IMR-90 (cell line): ENCODE measurements around the gene ZFP36. TPM values are rescaled to one million over a fixed set of nuclear protein-coding genes. Genes with fewer than 3 reads are reported as not detected.
A peak's percentile ranks its signal among the peaks of the same experiment; 100 is the strongest.

Source experiments
- ATAC-seq: fragments of 200-7000 bp; cut with Tn5 transposase; 2 replicates; pipeline ENCODE4 v1.9.1; 2020; ENCODE audit warnings: low read depth, mild to moderate bottlenecking, moderate library complexity
- BruUV-seq: library from RNA; stranded (reverse); fragments of 400-500 nt; replicated peaks from 2 replicates; lab custom pipeline; 2021; lab: Mats Ljungman, UMichigan
- CTCF ChIA-PET: fragments of 300-600 bp; formaldehyde crosslinking; extraction: SDS; loops from one replicate; lab custom pipeline; 2021; ENCODE audit warnings: antibody characterized with exemption; lab: Yijun Ruan, JAX
- POLR2A ChIA-PET: fragments of 300-600 bp; sonication (Branson Sonifier 250); formaldehyde crosslinking; loops from one replicate; lab custom pipeline; 2022; ENCODE audit warnings: antibody characterized with exemption; ENCODE audit not compliant: unreplicated experiment; lab: Charles Lee
- DNase-seq: peaks from one replicate; pipeline ENCODE4 v3.0.0; 2013
- H2AFZ ChIP-seq: replicated peaks from 2 replicates; pipeline ENCODE3; 2013; ENCODE audit warnings: low read length, mild to moderate bottlenecking; ENCODE audit not compliant: poor library complexity
- H2AK5ac ChIP-seq: 2 replicates; pipeline ENCODE4 v1.6.1; 2013; ENCODE audit warnings: low read depth, low read length, inconsistent platforms
- H2AK9ac ChIP-seq: replicated peaks from 2 replicates; pipeline ENCODE3; 2013; ENCODE audit warnings: mild to moderate bottlenecking, low read depth, low read length, moderate library complexity; ENCODE audit not compliant: poor library complexity
- H2BK120ac ChIP-seq: 2 replicates; pipeline ENCODE4 v1.6.1; 2013; ENCODE audit warnings: low read depth, low read length, inconsistent platforms
- H2BK15ac ChIP-seq: 3 replicates; pipeline ENCODE4 v1.6.1; 2013; ENCODE audit warnings: low read depth, low read length, inconsistent platforms
- H2BK20ac ChIP-seq: 2 replicates; pipeline ENCODE4 v1.6.1; 2013; ENCODE audit warnings: low read depth, mild to moderate bottlenecking, inconsistent platforms, low read length, moderate library complexity
- H2BK5ac ChIP-seq: 2 replicates; pipeline ENCODE4 v1.6.1; 2013; ENCODE audit warnings: mild to moderate bottlenecking, low read depth, low read length, inconsistent platforms; ENCODE audit not compliant: poor library complexity, severe bottlenecking
- H3K14ac ChIP-seq: replicated peaks from 2 replicates; pipeline ENCODE4 v1.6.1; 2013; ENCODE audit warnings: low read depth, low read length, inconsistent platforms
- H3K18ac ChIP-seq: 2 replicates; pipeline ENCODE4 v1.6.1; 2013; ENCODE audit warnings: low read depth, low read length, control low read depth
- H3K23ac ChIP-seq: 2 replicates; pipeline ENCODE4 v1.6.1; 2013; ENCODE audit warnings: low read depth, low read length, inconsistent platforms
- H3K27ac ChIP-seq: 2 replicates; pipeline ENCODE4 v1.5.1; 2013; ENCODE audit warnings: mild to moderate bottlenecking, control low read depth, low read length; ENCODE audit not compliant: insufficient read depth
- H3K27me3 ChIP-seq: 2 replicates; pipeline ENCODE4 v1.6.1; 2013; ENCODE audit warnings: low read length; ENCODE audit not compliant: control insufficient read depth, insufficient read depth
- H3K36me3 ChIP-seq: 2 replicates; pipeline ENCODE4 v1.6.1; 2013; ENCODE audit warnings: low read length, mixed read lengths; ENCODE audit not compliant: control insufficient read depth, insufficient read depth
- H3K4ac ChIP-seq: 2 replicates; pipeline ENCODE4 v1.6.1; 2013; ENCODE audit warnings: low read depth, low read length, inconsistent platforms
- H3K4me1 ChIP-seq: 2 replicates; pipeline ENCODE4 v1.6.1; 2013; ENCODE audit warnings: low read length, mixed read lengths; ENCODE audit not compliant: control insufficient read depth, insufficient read depth
- H3K4me2 ChIP-seq: 2 replicates; pipeline ENCODE4 v1.6.1; 2013; ENCODE audit warnings: low read depth, mild to moderate bottlenecking, control low read depth, low read length, moderate library complexity
- H3K4me3 ChIP-seq: 2 replicates; pipeline ENCODE4 v1.5.1; 2013; ENCODE audit warnings: low read depth, mild to moderate bottlenecking, control low read depth, low read length, moderate library complexity; ENCODE audit not compliant: insufficient read depth
- H3K56ac ChIP-seq: 2 replicates; pipeline ENCODE4 v1.6.1; 2013; ENCODE audit warnings: low read length, inconsistent platforms; ENCODE audit not compliant: insufficient read depth; ENCODE audit errors: extremely low read depth
- H3K79me1 ChIP-seq, 2 experiments: 2 replicates each; pipeline ENCODE4 v1.6.1; 2013; ENCODE audit warnings: low read length in 2 of 2, inconsistent platforms in 1 of 2, low read depth in 1 of 2
- H3K9ac ChIP-seq: 2 replicates; pipeline ENCODE4 v1.6.1; 2013; ENCODE audit warnings: low read depth, low read length, control low read depth
- H3K9me1 ChIP-seq: 2 replicates; pipeline ENCODE4 v1.6.1; 2013; ENCODE audit warnings: low read length, inconsistent platforms; ENCODE audit not compliant: insufficient read depth
- H3K9me3 ChIP-seq: 2 replicates; pipeline ENCODE4 v1.6.1; 2013; ENCODE audit warnings: low read length; ENCODE audit not compliant: control insufficient read depth, insufficient read depth
- H4K20me1 ChIP-seq: 2 replicates; pipeline ENCODE4 v1.6.1; 2013; ENCODE audit warnings: low read length, inconsistent platforms; ENCODE audit not compliant: insufficient read depth
- H4K5ac ChIP-seq: 2 replicates; pipeline ENCODE4 v1.6.1; 2013; ENCODE audit warnings: mild to moderate bottlenecking, low read depth, low read length, control low read depth
- H4K8ac ChIP-seq, 2 experiments: 2 replicates each; pipeline ENCODE4 v1.6.1; 2013; ENCODE audit warnings: low read depth in 2 of 2, low read length in 2 of 2, control low read depth in 1 of 2, inconsistent platforms in 1 of 2
- H4K91ac ChIP-seq: 2 replicates; pipeline ENCODE4 v1.6.1; 2013; ENCODE audit warnings: low read depth, low read length, inconsistent platforms; ENCODE audit not compliant: insufficient read depth
- BHLHE40 ChIP-seq: fragments of 150-350 bp; IDR thresholded peaks from 2 replicates; pipeline ENCODE4 v1.6.1; 2016; ENCODE audit warnings: mild to moderate bottlenecking, low read depth, low read length
- CHD1 ChIP-seq: IDR thresholded peaks from 2 replicates; pipeline ENCODE4 v1.6.1; 2012; ENCODE audit warnings: low read depth, low read length, improper control_type of control experiment
- CTCF ChIP-seq: conservative IDR thresholded peaks from 2 replicates; pipeline ENCODE4 v1.5.1; 2012; ENCODE audit warnings: mild to moderate bottlenecking, low read depth, low read length, improper control_type of control experiment
- ELK1 ChIP-seq: fragments of 150-350 bp; IDR thresholded peaks from 2 replicates; pipeline ENCODE4 v1.6.1; 2016; ENCODE audit warnings: low read depth, mild to moderate bottlenecking, low read length, moderate library complexity, borderline replicate concordance
- FOS ChIP-seq: fragments of 150-350 bp; IDR thresholded peaks from 2 replicates; pipeline ENCODE4 v1.6.1; 2016; ENCODE audit warnings: low read depth, low read length
- MAFK ChIP-seq: IDR thresholded peaks from 2 replicates; pipeline ENCODE4 v1.6.1; 2012; ENCODE audit warnings: low read depth, low read length, improper control_type of control experiment
- MXI1 ChIP-seq: IDR thresholded peaks from 2 replicates; pipeline ENCODE4 v1.6.1; 2012; ENCODE audit warnings: low read depth, mild to moderate bottlenecking, low read length, moderate library complexity, borderline replicate concordance
- NFE2L2 ChIP-seq: fragments of 150-350 bp; IDR thresholded peaks from 2 replicates; pipeline ENCODE4 v1.6.1; 2016; ENCODE audit warnings: low read depth, mild to moderate bottlenecking, low read length
- POLR2A ChIP-seq: IDR thresholded peaks from 2 replicates; pipeline ENCODE4 v1.6.1; 2012; ENCODE audit warnings: mild to moderate bottlenecking, low read depth, low read length
- RCOR1 ChIP-seq: IDR thresholded peaks from 2 replicates; pipeline ENCODE4 v1.6.1; 2012; ENCODE audit warnings: mild to moderate bottlenecking, low read length, improper control_type of control experiment; ENCODE audit not compliant: insufficient replicate concordance
- SMC3 ChIP-seq: fragments of 150-350 bp; IDR thresholded peaks from 2 replicates; pipeline ENCODE4 v1.6.1; 2016; ENCODE audit warnings: low read depth, mild to moderate bottlenecking, antibody characterized with exemption, low read length, moderate library complexity
- USF2 ChIP-seq: fragments of 150-350 bp; IDR thresholded peaks from 2 replicates; pipeline ENCODE4 v1.6.1; 2017; ENCODE audit warnings: mild to moderate bottlenecking, antibody characterized with exemption, low read length, low read depth
- WGBS, 2 experiments: methylation state at CpG; one replicate each; pipeline versions ENCODE4 v1.1.5 to v1.1.7; 2013; ENCODE audit warnings: missing lambda C conversion rate in 2 of 2; ENCODE audit not compliant: insufficient read length in 1 of 2; ENCODE audit errors: extremely low coverage in 2 of 2; 5-methylcytosine and 5-hydroxymethylcytosine counted together
- dilution Hi-C: fragments of 300-500 bp; cut with HindIII; formaldehyde crosslinking; loops from one replicate; pipeline ENCODE4 v1.14.3; 2018; ENCODE audit warnings: low sequenced_read_pairs; ENCODE audit not compliant: unreplicated experiment
- in situ Hi-C: fragments of 300-500 bp; cut with MboI; formaldehyde crosslinking; loops from 3 replicates; pipeline ENCODE4 v1.14.3; 2019; ENCODE audit warnings: low sequenced_read_pairs, inconsistent platforms, mixed read lengths
- intact Hi-C: fragments of 100-400 bp; cut with micrococcal nuclease; formaldehyde crosslinking; loops from 2 replicates; pipeline ENCODE4 v1.10.0; 2022
- polyA plus RNA-seq, 3 experiments: library from polyadenylated mRNA; depleted of rRNA; stranded (reverse); fragments of >200 nt; gene quantifications; 2 replicates each; pipeline ENCODE4 v1.2.3, GENCODE V29; 2012; ENCODE audit warnings: low replicate concordance in 1 of 3
- total RNA-seq: library from RNA; depleted of rRNA; stranded (reverse); fragments of >200 nt; gene quantifications from 2 replicates; pipeline ENCODE4 v1.2.3, GENCODE V29; 2012

The ZFP36 gene
- total and polyA plus RNA-seq, 2 of the 4 experiments (the other 2 are of a cell fraction), result 1.4 to 45.0 TPM

GRCh38 chr19:39445196-39446111 lies 38.8 kb downstream of the ZFP36 start, which contains the start of gene SUPT5H:
Gene SUPT5H, plus strand, starts transcription at chr19:39445582. Its CDS starts 309 bp downstream, at chr19:39445891.
- no peaks in the 10 kb centered on the region for H3K9me3 ChIP-seq
- peak; percentile 97 for DNase-seq
- CTCF ChIA-PET, result interaction anchor here (1.0 kb wide), 1 partner anchor 48 kb away, joined by 3 read pairs; no protein-coding TSS in a partner anchor
- ATAC-seq, result peak; percentile 96
- H3K4me1 ChIP-seq, result peaks cover 5% of the 10 kb centered on the region
- peak within 1 kb of the TSS; percentile 31; the same call in 1 of the 2 replicates for H2BK120ac ChIP-seq
- peaks cover 36% of the 10 kb centered on the region for H4K20me1 ChIP-seq
- peak within 1 kb of the TSS; percentile 96 for H3K27ac ChIP-seq
- peak within 1 kb of the TSS; percentile 95 for H3K4me2 ChIP-seq
- POLR2A ChIA-PET, result interaction anchor here (0.6 to 1.0 kb wide), 3 partner anchors 9 to 87 kb away, joined by 12 to 22 read pairs (median 14); partner anchors contain the start of gene RPS16
- peak within 1 kb of the TSS; percentile 97 for H3K56ac ChIP-seq
- H2AK9ac ChIP-seq, result peak within 1 kb of the TSS; percentile 95
- no peak within 1 kb of the TSS for H2BK15ac ChIP-seq
- H2BK5ac ChIP-seq, result peak within 1 kb of the TSS; percentile 89
- dilution Hi-C loops, result no loop called here
- peak within 1 kb of the TSS; percentile 93 for H4K91ac ChIP-seq
- peaks cover 6% of the 10 kb centered on the region for H3K9me1 ChIP-seq
- H4K8ac ChIP-seq, result peak within 1 kb of the TSS; percentile 97 to 98
- WGBS, 2 experiments, result 0% methylated on average over 34 of the region's 68 CpGs; no CpG with 5 or more reads in 1 of the 2 experiments
- peaks cover 11 to 53% of the 10 kb centered on the region in 2 experiments; a peak in 3 of 4 replicates for H3K79me1 ChIP-seq
- intact Hi-C loops, result loop anchor here (10.0 kb wide), 1 partner anchor 399 kb away; the partner anchor contains the start of gene FBL
- peak within 1 kb of the TSS; percentile 92 for H4K5ac ChIP-seq
- H3K18ac ChIP-seq, result peak within 1 kb of the TSS; percentile 76
- H3K27me3 ChIP-seq, result no peaks in the 10 kb centered on the region
- peak within 1 kb of the TSS; percentile 95 for H3K23ac ChIP-seq
- H3K14ac ChIP-seq, result peak within 1 kb of the TSS; percentile 96
- TSS peak; percentile 95 for BruUV-seq
- H3K36me3 ChIP-seq, result peaks cover 10% of the 10 kb centered on the region; the same call in 1 of the 2 replicates
- peak within 1 kb of the TSS; percentile 99 for H3K9ac ChIP-seq
- H3K4me3 ChIP-seq, result peak within 1 kb of the TSS; percentile 83
- no peak within 1 kb of the TSS for H2BK20ac ChIP-seq
- in situ Hi-C loops, result loop anchor here (25.0 kb wide), 1 partner anchor 392 kb away; the partner anchor contains the start of genes DYRK1B and FBL
- H2AK5ac ChIP-seq, result peak within 1 kb of the TSS; percentile 99
- peak within 1 kb of the TSS; percentile 93 for H2AFZ ChIP-seq
- peak within 1 kb of the TSS; percentile 95 for H3K4ac ChIP-seq
- TF ChIP-seq ELK1 (no peak), POLR2A (peak; percentile 94), RCOR1 (no peak), MAFK (no peak), USF2 (peak; percentile 17; the same call in 1 of the 2 replicates), FOS (no peak), NFE2L2 (no peak), MXI1 (0 out of 2 replicates have a peak, but pooled peaks have one; percentile 63), CHD1 (no peak; the same call in none of the 2 replicates), CTCF (no peak), SMC3 (no peak), BHLHE40 (peak; percentile 91)
